ENCODE results near the gene MSH2.

DNA sequence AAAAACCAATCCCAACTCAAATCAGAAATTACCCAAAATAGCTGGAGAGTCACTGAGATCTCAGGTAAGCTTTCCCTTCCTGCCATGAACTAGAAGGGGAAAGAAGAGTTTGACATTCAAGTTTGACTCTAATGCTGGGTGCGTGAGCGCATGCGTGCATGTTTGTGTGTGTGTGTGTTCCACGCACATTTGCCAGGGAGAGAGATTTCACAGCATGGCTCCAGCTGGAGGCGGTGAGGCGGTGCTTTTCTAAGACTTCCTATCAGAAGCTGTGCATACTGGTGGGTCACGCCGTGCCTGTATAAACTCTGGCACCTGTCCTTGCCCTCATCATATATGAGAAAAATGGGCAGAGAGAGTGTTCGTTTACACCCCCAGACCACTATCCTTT, 116.2 kb downstream of the MSH2 start:
- TF ChIP-seq, protein P1, sequence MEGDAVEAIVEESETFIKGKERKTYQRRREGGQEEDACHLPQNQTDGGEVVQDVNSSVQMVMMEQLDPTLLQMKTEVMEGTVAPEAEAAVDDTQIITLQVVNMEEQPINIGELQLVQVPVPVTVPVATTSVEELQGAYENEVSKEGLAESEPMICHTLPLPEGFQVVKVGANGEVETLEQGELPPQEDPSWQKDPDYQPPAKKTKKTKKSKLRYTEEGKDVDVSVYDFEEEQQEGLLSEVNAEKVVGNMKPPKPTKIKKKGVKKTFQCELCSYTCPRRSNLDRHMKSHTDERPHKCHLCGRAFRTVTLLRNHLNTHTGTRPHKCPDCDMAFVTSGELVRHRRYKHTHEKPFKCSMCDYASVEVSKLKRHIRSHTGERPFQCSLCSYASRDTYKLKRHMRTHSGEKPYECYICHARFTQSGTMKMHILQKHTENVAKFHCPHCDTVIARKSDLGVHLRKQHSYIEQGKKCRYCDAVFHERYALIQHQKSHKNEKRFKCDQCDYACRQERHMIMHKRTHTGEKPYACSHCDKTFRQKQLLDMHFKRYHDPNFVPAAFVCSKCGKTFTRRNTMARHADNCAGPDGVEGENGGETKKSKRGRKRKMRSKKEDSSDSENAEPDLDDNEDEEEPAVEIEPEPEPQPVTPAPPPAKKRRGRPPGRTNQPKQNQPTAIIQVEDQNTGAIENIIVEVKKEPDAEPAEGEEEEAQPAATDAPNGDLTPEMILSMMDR (IDR thresholded peaks at IDR 0.05; ENCODE audit: borderline replicate concordance, extremely low read depth, low read length, poor library complexity, severe bottlenecking): no peak
- TF ChIP-seq EZH2 (IDR thresholded peaks at IDR 0.05; ENCODE audit: borderline replicate concordance, low read depth, low read length, severe bottlenecking): no peak

Data from DND-41 (cell line).